Urothelium cell line (cell line): Measurements from ENCODE around the gene MRPL37.
"Not testable (repeated sequence)": the region's sequence is repeated elsewhere in the genome, so short reads cannot be mapped to it uniquely, and the experiment has no call there.

Experiments used
- DNase-seq: peaks from one replicate; pipeline ENCODE4 v3.0.0; 2011; ENCODE audit warnings: low spot score, mixed read lengths
- FAIRE-seq: peaks from 2 replicates; lab custom pipeline; 2011; peaks lifted over from hg19 to GRCh38; lab: Jason Lieb, UNC

The MRPL37 gene

GRCh38 chr1:54218883-54219687, 19.1 kb downstream of the MRPL37 start:
- no peak for FAIRE-seq
- no peak for DNase-seq

GRCh38 chr1:54219688-54220003, 19.7 kb downstream of the MRPL37 start:
- FAIRE-seq (no peak), DNase-seq (no peak)

GRCh38 chr1:54220004-54220811, 20.2 kb downstream of the MRPL37 start:
- FAIRE-seq, result no peak
- DNase-seq, result no peak

DNA sequence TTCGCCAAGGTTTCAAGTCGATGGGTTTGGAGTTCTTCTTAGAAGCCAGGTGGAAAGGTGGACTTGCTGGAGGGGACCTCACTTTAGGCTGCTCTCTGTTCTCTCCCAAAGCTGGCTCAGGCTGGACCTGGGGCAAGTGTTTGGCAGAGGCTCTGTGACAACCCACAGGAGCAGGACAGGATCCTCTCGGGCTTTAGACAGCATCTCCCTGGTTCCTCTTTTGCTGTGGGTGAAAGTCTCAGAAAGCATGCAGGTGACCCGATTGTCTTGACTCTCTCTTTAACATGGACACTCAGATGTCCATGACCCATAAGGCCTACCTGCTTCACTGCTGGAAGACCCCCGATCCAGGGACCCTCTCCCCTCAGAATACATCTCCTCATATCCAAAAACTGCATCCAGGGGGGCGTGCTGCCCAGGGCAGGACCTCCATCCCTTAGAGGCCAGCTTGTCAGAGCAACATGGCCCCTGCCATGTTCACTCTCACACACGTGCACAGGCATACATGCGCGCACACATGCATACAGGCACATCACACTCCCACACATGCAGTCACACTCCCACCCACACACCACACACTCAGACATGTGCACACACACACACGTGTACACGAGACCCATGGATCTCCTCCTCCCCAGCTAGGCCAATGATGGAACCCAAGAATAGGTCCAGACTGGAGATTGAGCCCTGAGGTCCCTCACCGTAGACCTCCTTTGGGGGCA, 21.3 kb downstream of the MRPL37 start:
- FAIRE-seq, result peak; percentile 93
- DNase-seq, result no peak

- no peak for DNase-seq
- FAIRE-seq, result no peak
These were observed 22.0 kb downstream of the MRPL37 start for GRCh38 chr1:54221867-54222484.

DNA sequence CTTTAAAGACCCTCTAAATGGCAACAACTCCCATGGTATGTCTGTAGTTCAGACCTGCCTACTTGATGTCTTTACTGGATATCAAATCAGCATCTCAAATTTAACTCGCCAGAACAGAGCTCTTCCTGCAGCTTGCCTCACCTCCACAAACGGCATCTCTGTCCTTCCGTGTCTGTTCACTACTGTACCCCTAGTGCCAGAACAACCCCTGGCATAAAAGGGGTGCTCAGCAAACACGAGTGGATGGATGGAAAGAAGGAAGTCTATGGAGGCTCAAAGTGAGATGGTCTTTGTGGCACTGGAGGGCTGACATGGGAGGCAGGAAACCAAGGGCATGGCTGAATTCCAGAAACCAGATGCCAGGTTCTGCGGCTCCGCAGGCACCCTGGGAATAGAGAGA, 22.7 kb downstream of the MRPL37 start:
- DNase-seq (no peak), FAIRE-seq (no peak)

DNA sequence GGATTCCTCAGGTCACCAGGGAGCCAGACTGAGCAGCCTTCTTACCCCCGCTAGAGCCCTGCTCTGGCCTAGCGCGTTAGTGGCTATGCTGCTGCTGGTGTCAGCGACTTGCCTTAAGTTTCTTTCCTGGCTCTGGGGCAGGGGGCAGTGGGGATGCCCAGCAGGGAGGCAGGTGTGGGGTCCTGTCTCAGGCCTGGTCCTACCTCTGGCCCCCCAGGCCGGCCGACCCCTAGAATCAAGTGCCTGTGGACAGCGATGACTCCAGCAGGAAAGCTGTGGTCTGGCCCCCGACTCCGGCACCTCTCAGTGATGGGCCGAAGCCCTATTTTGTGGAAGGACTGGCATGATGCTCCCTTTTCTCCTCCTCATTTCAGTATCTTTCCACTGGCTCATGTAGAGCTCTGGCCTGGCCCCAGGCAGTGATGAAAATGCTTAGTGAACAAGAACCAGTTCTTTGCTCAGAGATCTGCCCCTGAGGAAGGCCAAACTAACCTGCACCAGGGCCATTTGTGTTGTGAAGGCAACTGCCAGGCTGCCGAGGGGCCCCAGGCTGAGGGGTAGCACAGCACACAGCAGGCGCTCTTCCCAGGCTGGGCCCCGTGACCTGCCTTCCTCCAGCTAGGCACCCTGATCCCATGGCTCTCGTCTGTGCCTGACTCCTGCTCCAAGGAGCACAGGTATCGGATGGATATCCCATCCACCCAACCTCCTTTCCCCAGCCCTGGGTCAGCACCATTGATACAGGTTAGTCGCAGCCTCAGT, 23.7 kb downstream of the MRPL37 start:
- DNase-seq (no peak), FAIRE-seq (no peak)

- DNase-seq (no peak), FAIRE-seq (no peak)
These were observed 24.3 kb downstream of the MRPL37 start for GRCh38 chr1:54224233-54224632.

DNA sequence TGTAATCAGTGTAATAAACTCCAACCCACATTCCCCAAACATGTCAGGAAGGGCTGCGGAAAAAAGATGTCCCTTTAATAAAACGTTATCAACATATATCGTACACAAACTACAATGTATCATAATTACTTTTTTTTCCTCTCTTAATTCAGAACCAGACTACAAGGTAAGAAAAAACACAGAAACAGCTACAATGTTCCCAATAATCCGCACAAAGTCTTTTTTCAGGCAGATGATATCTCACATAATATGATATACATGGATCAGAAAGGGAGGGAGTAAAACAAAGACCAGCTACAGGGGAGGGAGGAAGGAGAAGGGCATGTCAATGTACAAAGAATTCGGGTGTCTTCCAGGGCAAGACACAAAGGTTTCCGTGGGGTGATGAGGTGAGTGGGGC, 25.4 kb downstream of the MRPL37 start:
- DNase-seq (no peak), FAIRE-seq (no peak)

DNA sequence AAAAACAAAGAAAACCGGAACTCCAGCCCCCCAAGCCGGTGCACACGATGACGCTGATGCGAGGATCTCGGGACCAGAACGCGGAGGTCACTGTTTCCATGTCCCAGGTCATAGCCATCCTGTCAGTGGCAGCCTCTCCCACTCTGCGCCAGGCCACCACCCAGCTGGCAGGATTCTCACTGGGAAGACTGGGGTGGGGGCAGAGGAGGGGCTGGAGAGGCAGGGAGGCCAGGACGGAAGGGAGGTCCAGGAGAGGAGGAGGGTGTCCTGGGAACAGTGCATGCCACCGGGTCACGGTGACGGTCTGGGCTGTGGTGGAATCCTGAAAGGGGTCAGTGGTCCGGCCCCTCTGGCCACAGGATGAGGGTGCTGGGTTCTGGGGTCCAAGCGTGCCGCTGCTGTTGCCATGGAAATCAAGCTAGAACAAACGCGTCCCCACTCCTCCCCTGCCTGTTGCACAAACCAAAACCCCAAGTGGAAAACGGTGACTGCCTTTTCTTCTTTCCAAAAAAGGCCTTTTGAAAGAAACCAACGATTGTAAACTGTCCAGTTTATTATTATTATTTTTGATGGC, 26.1 kb downstream of the MRPL37 start:
- FAIRE-seq (no peak), DNase-seq (no peak)

- DNase-seq (peak; percentile 89), FAIRE-seq (no peak)
These were observed 27.2 kb downstream of the MRPL37 start for GRCh38 chr1:54227091-54227602.

- FAIRE-seq, result no peak
These were observed 27.9 kb downstream of the MRPL37 start for GRCh38 chr1:54227891-54228310.

GRCh38 chr1:54228638-54229079, 28.7 kb downstream of the MRPL37 start:
- FAIRE-seq (peak; percentile 23), DNase-seq (no peak)

More at GRCh38 chr1:54227891-54228310, 27.9 kb downstream of the MRPL37 start:
- no peak for DNase-seq

DNA sequence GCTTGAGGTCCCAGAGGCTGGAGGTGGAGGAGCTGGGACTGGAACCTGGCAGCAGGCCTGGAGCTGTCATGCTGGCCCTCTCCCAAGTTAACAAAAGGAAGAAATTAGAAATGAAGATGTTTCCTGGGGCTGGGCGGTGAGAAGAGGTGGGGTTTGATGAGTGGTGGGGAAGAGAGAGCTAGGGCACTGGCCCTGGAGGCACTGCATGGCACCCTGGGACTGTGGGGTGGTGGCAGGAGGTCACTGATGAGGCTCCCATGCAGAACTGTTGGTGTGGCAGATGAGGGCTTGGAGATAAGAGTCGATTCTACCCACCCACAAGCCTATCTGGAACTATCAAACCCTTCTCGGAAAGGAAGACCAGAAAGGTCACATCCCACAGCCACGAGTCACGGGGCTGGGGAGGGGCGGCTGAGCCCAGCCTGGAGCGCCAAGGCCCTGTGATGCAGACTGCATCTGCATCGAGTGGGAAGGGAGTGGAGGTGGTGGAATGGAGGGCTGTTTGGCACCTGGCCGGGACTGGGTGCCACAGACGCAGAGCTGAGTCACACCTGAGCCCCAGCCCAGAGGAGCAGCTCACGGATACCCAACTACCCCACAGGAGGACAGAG, 29.4 kb downstream of the MRPL37 start:
- DNase-seq, result peak; percentile 49

GRCh38 chr1:54230507-54231339, 30.8 kb downstream of the MRPL37 start:
- DNase-seq (no peak), FAIRE-seq (peak; percentile 30)

More for the DNA sequence above, 29.4 kb downstream of the MRPL37 start:
- no peak for FAIRE-seq

GRCh38 chr1:54233196-54233595, 33.2 kb downstream of the MRPL37 start:
- not testable (repeated sequence) for DNase-seq, FAIRE-seq

GRCh38 chr1:54234284-54234683, 34.3 kb downstream of the MRPL37 start:
- DNase-seq, result no peak
- FAIRE-seq, result no peak

DNA sequence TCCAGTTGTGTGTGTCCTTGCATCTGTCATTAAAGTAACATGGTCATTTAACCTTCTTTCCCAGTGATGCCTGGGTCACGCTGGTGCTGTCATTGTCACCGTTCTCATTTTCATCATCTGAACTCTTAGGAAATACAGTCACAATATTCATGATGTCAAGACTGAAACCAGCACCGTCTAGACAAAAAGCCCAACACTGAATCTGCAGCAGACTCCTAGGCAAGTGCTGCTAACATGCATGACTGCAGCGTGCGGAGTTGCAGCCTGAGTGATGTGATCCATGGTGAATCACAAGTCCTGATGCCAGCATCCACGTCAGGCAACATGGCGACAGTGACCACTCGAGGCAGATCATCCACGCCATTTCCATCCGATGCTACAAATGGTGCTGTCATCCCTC, 37.6 kb downstream of the MRPL37 start:
- no peak for FAIRE-seq
- DNase-seq, result no peak
